ENCODE data around the gene NCKAP5.

DNA sequence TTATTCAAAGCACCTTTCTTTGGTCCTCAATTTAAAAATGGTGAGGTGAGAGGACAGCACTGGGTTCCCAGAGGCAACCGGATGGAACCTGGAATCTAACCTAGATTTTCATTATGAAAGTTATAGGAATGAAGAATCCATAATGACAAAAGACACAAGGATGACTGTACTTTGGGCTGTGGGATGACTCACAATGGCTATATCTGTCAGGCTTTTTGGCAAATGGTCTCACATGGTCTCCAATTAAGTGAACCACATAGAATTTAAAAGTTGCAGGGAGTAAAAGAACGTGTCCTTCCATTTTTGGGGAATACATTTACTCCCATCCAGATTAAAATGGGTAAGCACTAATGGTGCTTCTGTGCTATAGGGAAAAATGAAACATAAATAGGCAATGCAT, 866.5 kb downstream of the NCKAP5 start:
- TF ChIP-seq CTCF (IDR thresholded peaks at IDR 0.05) (no peak), EZH2 (IDR thresholded peaks at IDR 0.05; ENCODE audit: borderline replicate concordance, insufficient read depth, low read depth, low read length, poor library complexity, severe bottlenecking) (no peak)
